PC-3 (cell line): ENCODE measurements around the gene PPARD. TPM values are rescaled to one million over a fixed set of nuclear protein-coding genes. Genes with fewer than 3 reads are reported as not detected.
A peak's percentile ranks its signal among the peaks of the same experiment; 100 is the strongest.
"Not testable (repeated sequence)": the region's sequence is repeated elsewhere in the genome, so short reads cannot be mapped to it uniquely, and the experiment has no call there.

Source experiments
- ATAC-seq: fragments of 200-7000 bp; cut with Tn5 transposase; 2 replicates; pipeline ENCODE4 v1.9.1; 2020; ENCODE audit warnings: mild to moderate bottlenecking, moderate library complexity
- BruUV-seq: library from RNA; stranded (reverse); fragments of 400-500 nt; replicated peaks from 2 replicates; lab custom pipeline; 2021; lab: Mats Ljungman, UMichigan
- CTCF ChIA-PET: fragments of 300-600 bp; sonication (Branson Sonifier 250); formaldehyde crosslinking; loops from one replicate; lab custom pipeline; 2022; ENCODE audit warnings: antibody characterized with exemption; lab: Charles Lee
- POLR2A ChIA-PET: fragments of 300-600 bp; sonication (Branson Sonifier 250); formaldehyde crosslinking; loops from one replicate; lab custom pipeline; 2022; ENCODE audit warnings: antibody characterized with exemption; ENCODE audit not compliant: unreplicated experiment; lab: Charles Lee
- DNase-seq: peaks from one replicate; pipeline ENCODE4 v3.0.0-alpha.2; 2015
- H2AFZ ChIP-seq: fragments of 300-600 bp; sonication (generic); 2 replicates; pipeline ENCODE4 v1.6.0; 2016; ENCODE audit warnings: antibody characterized with exemption, low read length
- H3F3A ChIP-seq: fragments of 300-600 bp; sonication (generic); one replicate; pipeline ENCODE4 v1.6.0; 2017; ENCODE audit warnings: antibody characterized with exemption, low read length, control low read depth, mild to moderate bottlenecking; ENCODE audit not compliant: unreplicated experiment
- H3K27ac ChIP-seq: fragments of 300-600 bp; sonication (generic); 2 replicates; pipeline ENCODE4 v1.5.1; 2016; ENCODE audit warnings: mild to moderate bottlenecking, low read length
- H3K27me3 ChIP-seq: fragments of 300-600 bp; sonication (generic); 2 replicates; pipeline ENCODE4 v1.6.1; 2016; ENCODE audit warnings: low read length, mixed read lengths
- H3K36me3 ChIP-seq: fragments of 300-600 bp; sonication (generic); 2 replicates; pipeline ENCODE4 v1.6.1; 2016; ENCODE audit warnings: low read depth, mixed run types, low read length, mixed read lengths
- H3K4me1 ChIP-seq: fragments of 300-600 bp; sonication (generic); 2 replicates; pipeline ENCODE4 v1.5.1; 2016; ENCODE audit warnings: low read length; ENCODE audit not compliant: insufficient read depth
- H3K4me2 ChIP-seq: fragments of 300-600 bp; sonication (generic); 2 replicates; pipeline ENCODE4 v1.6.0; 2016; ENCODE audit warnings: low read length
- H3K4me3 ChIP-seq: fragments of 300-600 bp; sonication (generic); 2 replicates; pipeline ENCODE4 v1.5.1; 2016; ENCODE audit warnings: mild to moderate bottlenecking, low read length, mixed read lengths
- H3K79me2 ChIP-seq: fragments of 300-600 bp; sonication (generic); 2 replicates; pipeline ENCODE4 v1.6.1; 2017; ENCODE audit warnings: low read length, mixed read lengths
- H3K9ac ChIP-seq: fragments of 300-600 bp; sonication (generic); 2 replicates; pipeline ENCODE4 v1.6.0; 2016; ENCODE audit warnings: mild to moderate bottlenecking, low read length
- H3K9me2 ChIP-seq: fragments of 300-600 bp; sonication (generic); replicated peaks from 2 replicates; pipeline ENCODE4 v1.6.1; 2016; ENCODE audit warnings: mixed run types, low read length, mixed read lengths
- H3K9me3 ChIP-seq: fragments of 300-600 bp; sonication (generic); 2 replicates; pipeline ENCODE4 v1.6.1; 2016; ENCODE audit warnings: low read length, mixed read lengths
- H4K20me1 ChIP-seq: fragments of 300-600 bp; sonication (generic); 2 replicates; pipeline ENCODE4 v1.6.1; 2016; ENCODE audit warnings: low read length, mixed read lengths
- EZH2 ChIP-seq: fragments of 300-600 bp; sonication (generic); IDR thresholded peaks from one replicate; pipeline ENCODE4 v1.6.1; 2017; ENCODE audit warnings: antibody characterized with exemption, mild to moderate bottlenecking, low read length; ENCODE audit not compliant: unreplicated experiment
- EZH2phosphoT487 ChIP-seq: fragments of 300-600 bp; sonication (generic); IDR thresholded peaks from 2 replicates; pipeline ENCODE4 v1.6.1; 2018; ENCODE audit warnings: mild to moderate bottlenecking, antibody characterized with exemption, low read length, borderline replicate concordance
- intact Hi-C: fragments of 100-400 bp; cut with micrococcal nuclease; formaldehyde crosslinking; loops from 2 replicates; pipeline ENCODE4 v1.9.0; 2023
- total RNA-seq: library from RNA; depleted of rRNA; stranded (reverse); fragments of >200 nt; gene quantifications from 2 replicates; pipeline ENCODE4 v1.2.3, GENCODE V29; 2014
- TF ChIP-seq, protein P1 (sequence below): fragments of 300-600 bp; sonication (generic); conservative IDR thresholded peaks from 2 replicates; pipeline ENCODE4 v1.5.1; 2017; ENCODE audit warnings: antibody characterized with exemption, low read depth, mild to moderate bottlenecking, low read length

The PPARD gene
- total RNA-seq, 1 experiment from 2014 or later, result 24.5 TPM

DNA sequence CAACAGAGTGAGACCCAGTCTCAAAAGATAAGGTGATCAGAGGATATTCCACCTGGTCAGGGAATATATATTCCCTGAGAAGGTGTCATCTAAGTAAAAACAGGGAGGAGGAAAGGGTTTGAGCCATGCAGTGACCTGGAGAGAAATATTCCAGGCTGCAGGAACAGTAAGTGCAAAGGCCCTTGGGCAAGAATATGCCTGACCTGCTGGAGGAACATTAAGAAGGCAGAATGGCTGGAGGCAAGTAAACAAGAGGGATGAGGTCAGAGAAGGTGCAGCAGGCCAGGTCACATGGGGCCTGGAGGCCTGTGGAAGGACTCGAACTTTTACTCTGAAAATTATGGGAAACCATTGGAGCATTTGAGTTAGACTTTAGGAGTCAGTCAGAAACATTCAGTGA lies 38.1 kb upstream of the PPARD start:
- POLR2A ChIA-PET, result no interaction called here

DNA sequence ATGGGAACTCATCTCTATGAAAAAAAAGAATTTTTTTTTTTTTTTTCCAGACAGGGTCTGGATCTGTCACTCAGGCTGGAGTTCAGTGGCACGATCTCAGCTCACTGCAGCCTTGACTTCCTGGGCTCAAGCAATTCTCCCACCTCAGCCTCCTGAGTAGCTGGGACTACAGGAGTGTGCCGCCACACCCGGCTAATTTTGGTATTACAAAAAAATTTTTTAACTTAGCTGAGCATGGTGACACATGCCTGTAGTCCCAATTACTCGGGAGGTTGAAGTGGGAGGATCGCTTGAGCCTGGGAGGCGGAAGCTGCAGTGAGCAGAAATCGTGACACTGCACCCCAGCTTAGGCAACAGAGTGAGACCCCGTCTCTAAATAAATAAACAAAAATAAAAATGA lies 37.2 kb upstream of the PPARD start:
- ChIA-PET CTCF (interaction anchor here (0.7 kb wide), 1 partner anchor 11 kb away, joined by 5 read pairs; no protein-coding TSS in a partner anchor), POLR2A (no interaction called here)
- BruUV-seq, result no TSS peak
- no peak for ATAC-seq
- Histone ChIP-seq H3K4me1 (peaks cover 16% of the 10 kb centered on the region), H4K20me1 (no peaks in the 10 kb centered on the region), H2AFZ (no peak overlapping the region), H3K9me2 (no peaks in the 10 kb centered on the region), H3K4me2 (no peak overlapping the region), H3K27me3 (no peaks in the 10 kb centered on the region), H3K36me3 (no peaks in the 10 kb centered on the region), H3K27ac (no peak overlapping the region), H3K4me3 (no peak overlapping the region), H3K9me3 (no peaks in the 10 kb centered on the region), H3K79me2 (no peaks in the 10 kb centered on the region), H3F3A (no peaks in the 10 kb centered on the region), H3K9ac (no peak overlapping the region)
- intact Hi-C loops, result no loop called here
- TF ChIP-seq EZH2 (no peak), EZH2phosphoT487 (no peak)
- TF ChIP-seq, protein P1, sequence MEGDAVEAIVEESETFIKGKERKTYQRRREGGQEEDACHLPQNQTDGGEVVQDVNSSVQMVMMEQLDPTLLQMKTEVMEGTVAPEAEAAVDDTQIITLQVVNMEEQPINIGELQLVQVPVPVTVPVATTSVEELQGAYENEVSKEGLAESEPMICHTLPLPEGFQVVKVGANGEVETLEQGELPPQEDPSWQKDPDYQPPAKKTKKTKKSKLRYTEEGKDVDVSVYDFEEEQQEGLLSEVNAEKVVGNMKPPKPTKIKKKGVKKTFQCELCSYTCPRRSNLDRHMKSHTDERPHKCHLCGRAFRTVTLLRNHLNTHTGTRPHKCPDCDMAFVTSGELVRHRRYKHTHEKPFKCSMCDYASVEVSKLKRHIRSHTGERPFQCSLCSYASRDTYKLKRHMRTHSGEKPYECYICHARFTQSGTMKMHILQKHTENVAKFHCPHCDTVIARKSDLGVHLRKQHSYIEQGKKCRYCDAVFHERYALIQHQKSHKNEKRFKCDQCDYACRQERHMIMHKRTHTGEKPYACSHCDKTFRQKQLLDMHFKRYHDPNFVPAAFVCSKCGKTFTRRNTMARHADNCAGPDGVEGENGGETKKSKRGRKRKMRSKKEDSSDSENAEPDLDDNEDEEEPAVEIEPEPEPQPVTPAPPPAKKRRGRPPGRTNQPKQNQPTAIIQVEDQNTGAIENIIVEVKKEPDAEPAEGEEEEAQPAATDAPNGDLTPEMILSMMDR, result no peak
- peak; percentile 14 for DNase-seq

More for the DNA sequence above, 38.1 kb upstream of the PPARD start:
- Histone ChIP-seq H3K27me3 (no peaks in the 10 kb centered on the region), H3K4me1 (peaks cover 16% of the 10 kb centered on the region), H3K4me3 (no peak overlapping the region), H3K79me2 (peaks cover 4% of the 10 kb centered on the region; the same call in 1 of the 2 replicates), H3K9ac (no peak overlapping the region), H3K4me2 (no peak overlapping the region), H3F3A (no peaks in the 10 kb centered on the region), H3K9me3 (no peaks in the 10 kb centered on the region), H3K9me2 (no peaks in the 10 kb centered on the region), H2AFZ (no peak overlapping the region), H3K36me3 (no peaks in the 10 kb centered on the region), H4K20me1 (no peaks in the 10 kb centered on the region), H3K27ac (no peak overlapping the region)
- no TSS peak for BruUV-seq
- CTCF ChIA-PET, result no interaction called here
- ATAC-seq (no peak), DNase-seq (no peak)
- intact Hi-C loops, result no loop called here
- TF ChIP-seq EZH2phosphoT487, result no peak
- TF ChIP-seq, protein P1, result no peak
- TF ChIP-seq EZH2, result no peak

DNA sequence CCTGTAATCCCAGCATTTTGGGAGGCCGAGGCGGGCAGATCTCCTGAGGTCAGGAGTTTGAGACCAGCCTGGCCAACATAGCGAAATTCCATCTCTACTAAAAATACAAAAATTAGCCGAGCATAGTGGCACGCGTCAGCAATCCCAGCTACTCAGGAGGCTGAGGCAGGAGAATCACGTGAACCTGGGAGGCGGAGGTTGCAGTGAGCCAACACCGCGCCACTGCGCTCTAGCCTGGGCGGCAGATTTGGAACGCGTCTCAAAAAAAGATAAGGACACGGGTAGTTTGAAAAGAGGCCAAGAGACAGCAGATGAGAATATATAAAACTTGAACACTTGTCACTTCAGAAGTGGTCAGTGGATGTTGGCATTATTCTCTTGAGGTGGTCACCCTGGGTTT lies 35.2 kb upstream of the PPARD start:
- H3K27ac ChIP-seq, POLR2A ChIA-PET, H3K4me2 ChIP-seq, DNase-seq, H3F3A ChIP-seq, intact Hi-C loops, H3K79me2 ChIP-seq, H3K9ac ChIP-seq, CTCF ChIA-PET, H3K9me3 ChIP-seq, ATAC-seq, H3K4me3 ChIP-seq, BruUV-seq, H3K36me3 ChIP-seq, H3K9me2 ChIP-seq, H2AFZ ChIP-seq, H4K20me1 ChIP-seq, H3K27me3 ChIP-seq: not testable (repeated sequence)
- H3K4me1 ChIP-seq, result peaks cover 14% of the 10 kb centered on the region

DNA sequence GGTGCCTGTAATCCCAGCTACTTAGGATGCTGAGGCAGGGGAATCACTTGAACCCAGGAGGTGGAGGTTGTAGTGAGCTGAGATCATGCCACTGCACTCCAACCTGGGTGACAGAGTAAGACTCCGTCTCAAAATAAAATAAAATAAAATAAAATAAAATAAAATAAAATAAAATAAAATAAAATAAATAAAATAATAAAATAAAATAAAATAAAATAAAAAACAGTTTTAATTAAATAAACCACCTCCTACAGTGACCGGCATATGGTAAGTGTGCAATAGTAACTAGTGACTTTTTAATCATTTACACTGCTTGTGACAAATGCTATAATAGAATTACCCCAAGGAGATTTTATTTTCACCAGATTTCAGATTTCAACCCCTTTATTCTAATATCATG lies 33.8 kb upstream of the PPARD start:
- H4K20me1 ChIP-seq, CTCF ChIA-PET, ATAC-seq, H3K36me3 ChIP-seq, H3F3A ChIP-seq, BruUV-seq, H2AFZ ChIP-seq, H3K4me2 ChIP-seq, H3K9me3 ChIP-seq, H3K27ac ChIP-seq, POLR2A ChIA-PET, H3K79me2 ChIP-seq, intact Hi-C loops, H3K4me1 ChIP-seq, DNase-seq, H3K9ac ChIP-seq, H3K9me2 ChIP-seq, H3K27me3 ChIP-seq, H3K4me3 ChIP-seq: not testable (repeated sequence)
